Stimulated activated CD8-positive, alpha-beta memory T cell treated with anti-CD3 and anti-CD28 coated beads, Interleukin-7, amount 100 ng/mL, for 48 hours (primary cell): Measurements from ENCODE around the gene DNAH1.

Experiments
- DNase-seq, 2 donors: peaks; one replicate each; pipeline ENCODE4 v3.0.0-alpha.2; 2020; ENCODE audit warnings: low read depth in 1 of 2; ENCODE audit errors: extremely low read depth in 1 of 2

The DNAH1 gene

GRCh38 chr3:52384019-52384761, 68.1 kb downstream of the DNAH1 start:
- no peak for DNase-seq

GRCh38 chr3:52385157-52385556, 69.0 kb downstream of the DNAH1 start:
- peak in 1 of 2 donors; percentile 19 for DNase-seq

GRCh38 chr3:52387481-52387880, 71.4 kb downstream of the DNAH1 start:
- no peak for DNase-seq

GRCh38 chr3:52388348-52388821, 72.3 kb downstream of the DNAH1 start:
- DNase-seq: no peak

- no peak for DNase-seq
Measured at GRCh38 chr3:52388933-52389332, 72.8 kb downstream of the DNAH1 start.

- no peak for DNase-seq
Measured at GRCh38 chr3:52391096-52391495, 75.0 kb downstream of the DNAH1 start.

- DNase-seq: no peak
Measured at GRCh38 chr3:52392216-52392930, 76.3 kb downstream of the DNAH1 start.

GRCh38 chr3:52393131-52393807, 77.2 kb downstream of the DNAH1 start:
- no peak for DNase-seq

GRCh38 chr3:52393959-52394670, 78.0 kb downstream of the DNAH1 start:
- no peak for DNase-seq

- no peak for DNase-seq
Measured at GRCh38 chr3:52394751-52395502, 78.8 kb downstream of the DNAH1 start.

- no peak for DNase-seq
Measured at GRCh38 chr3:52395503-52395865, 79.4 kb downstream of the DNAH1 start.

- DNase-seq: no peak
Measured at GRCh38 chr3:52396011-52396906, 80.1 kb downstream of the DNAH1 start.

- no peak for DNase-seq
Measured at GRCh38 chr3:52396907-52397591, 80.9 kb downstream of the DNAH1 start.

GRCh38 chr3:52397676-52398399, 81.7 kb downstream of the DNAH1 start:
- no peak for DNase-seq

- no peak for DNase-seq
Measured at GRCh38 chr3:52398670-52399081, 82.6 kb downstream of the DNAH1 start.

- DNase-seq: no peak
Measured at GRCh38 chr3:52399131-52399530, 83.0 kb downstream of the DNAH1 start.

- DNase-seq: no peak
Measured at GRCh38 chr3:52399593-52399992, 83.5 kb downstream of the DNAH1 start.

- no peak for DNase-seq
Measured at GRCh38 chr3:52400275-52400793, 84.2 kb downstream of the DNAH1 start.
